ENCODE results near the gene CXorf38.

DNA sequence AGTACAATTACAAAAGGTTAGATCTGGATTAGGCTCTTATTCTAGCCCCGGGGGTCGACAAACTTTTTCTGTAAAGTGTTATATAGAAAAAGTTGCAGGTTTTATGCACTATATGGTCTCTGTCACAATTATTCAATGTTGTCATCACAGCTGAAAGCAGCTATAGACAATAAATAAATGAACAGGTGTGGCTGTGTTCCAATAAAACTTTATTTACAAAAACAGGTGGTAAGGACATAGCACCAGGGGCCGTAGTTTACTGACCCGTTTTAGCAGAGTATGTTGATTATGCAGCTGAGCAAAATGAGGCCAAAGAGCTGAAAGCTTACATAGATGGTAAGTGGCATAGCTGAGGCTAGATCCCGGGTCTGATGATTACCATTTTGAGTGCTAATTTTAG lies 13.0 kb upstream of the CXorf38 start:
- TF ChIP-seq, protein P1, sequence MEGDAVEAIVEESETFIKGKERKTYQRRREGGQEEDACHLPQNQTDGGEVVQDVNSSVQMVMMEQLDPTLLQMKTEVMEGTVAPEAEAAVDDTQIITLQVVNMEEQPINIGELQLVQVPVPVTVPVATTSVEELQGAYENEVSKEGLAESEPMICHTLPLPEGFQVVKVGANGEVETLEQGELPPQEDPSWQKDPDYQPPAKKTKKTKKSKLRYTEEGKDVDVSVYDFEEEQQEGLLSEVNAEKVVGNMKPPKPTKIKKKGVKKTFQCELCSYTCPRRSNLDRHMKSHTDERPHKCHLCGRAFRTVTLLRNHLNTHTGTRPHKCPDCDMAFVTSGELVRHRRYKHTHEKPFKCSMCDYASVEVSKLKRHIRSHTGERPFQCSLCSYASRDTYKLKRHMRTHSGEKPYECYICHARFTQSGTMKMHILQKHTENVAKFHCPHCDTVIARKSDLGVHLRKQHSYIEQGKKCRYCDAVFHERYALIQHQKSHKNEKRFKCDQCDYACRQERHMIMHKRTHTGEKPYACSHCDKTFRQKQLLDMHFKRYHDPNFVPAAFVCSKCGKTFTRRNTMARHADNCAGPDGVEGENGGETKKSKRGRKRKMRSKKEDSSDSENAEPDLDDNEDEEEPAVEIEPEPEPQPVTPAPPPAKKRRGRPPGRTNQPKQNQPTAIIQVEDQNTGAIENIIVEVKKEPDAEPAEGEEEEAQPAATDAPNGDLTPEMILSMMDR (IDR thresholded peaks at IDR 0.05): no peak
- no peak for TF ChIP-seq POLR2A (IDR thresholded peaks at IDR 0.05)

All from lower leg skin (tissue), 3 donors.